ENCODE measurements around the gene CRADD.

The CRADD gene

GRCh38 chr12:93894391-93895088 is 217.4 kb downstream of the CRADD start:
- no peaks in the 10 kb centered on the region for H3K9me3 ChIP-seq (ENCODE audit: control insufficient read depth, insufficient read depth, low read depth, low read length)
- H3K27me3 ChIP-seq (ENCODE audit: control insufficient read depth, insufficient read depth, low read length): no peaks in the 10 kb centered on the region
- no peak overlapping the region for H3K9ac ChIP-seq (ENCODE audit: low read length)
- H3K4me3 ChIP-seq (ENCODE audit: low read depth, low read length): no peak overlapping the region
- peaks cover 16% of the 10 kb centered on the region for H3K4me1 ChIP-seq (ENCODE audit: control insufficient read depth, insufficient read depth, low read length)
- no peak overlapping the region for H3K27ac ChIP-seq (ENCODE audit: low read depth, low read length)
- H3K36me3 ChIP-seq (ENCODE audit: control insufficient read depth, insufficient read depth, low read length): no peaks in the 10 kb centered on the region

- H3K4me3 ChIP-seq (ENCODE audit: low read depth, low read length): no peak overlapping the region
- H3K27ac ChIP-seq (ENCODE audit: low read depth, low read length): no peak overlapping the region
- peaks cover 16% of the 10 kb centered on the region for H3K4me1 ChIP-seq (ENCODE audit: control insufficient read depth, insufficient read depth, low read length)
- H3K27me3 ChIP-seq (ENCODE audit: control insufficient read depth, insufficient read depth, low read length): no peaks in the 10 kb centered on the region
- H3K9me3 ChIP-seq (ENCODE audit: control insufficient read depth, insufficient read depth, low read depth, low read length): no peaks in the 10 kb centered on the region
- no peaks in the 10 kb centered on the region for H3K36me3 ChIP-seq (ENCODE audit: control insufficient read depth, insufficient read depth, low read length)
- H3K9ac ChIP-seq (ENCODE audit: low read length): no peak overlapping the region
Observed at GRCh38 chr12:93895089-93895445, 217.9 kb downstream of the CRADD start.

GRCh38 chr12:93896427-93896826 is 219.3 kb downstream of the CRADD start:
- peaks cover 16% of the 10 kb centered on the region for H3K4me1 ChIP-seq (ENCODE audit: control insufficient read depth, insufficient read depth, low read length)
- no peak overlapping the region for H3K4me3 ChIP-seq (ENCODE audit: low read depth, low read length)
- no peak overlapping the region for H3K9ac ChIP-seq (ENCODE audit: low read length)
- H3K27ac ChIP-seq (ENCODE audit: low read depth, low read length): no peak overlapping the region
- H3K9me3 ChIP-seq (ENCODE audit: control insufficient read depth, insufficient read depth, low read depth, low read length): no peaks in the 10 kb centered on the region
- H3K36me3 ChIP-seq (ENCODE audit: control insufficient read depth, insufficient read depth, low read length): no peaks in the 10 kb centered on the region
- no peaks in the 10 kb centered on the region for H3K27me3 ChIP-seq (ENCODE audit: control insufficient read depth, insufficient read depth, low read length)

GRCh38 chr12:93896952-93897351 is 219.8 kb downstream of the CRADD start:
- Histone ChIP-seq H3K9ac (ENCODE audit: low read length) (no peak overlapping the region), H3K4me1 (ENCODE audit: control insufficient read depth, insufficient read depth, low read length) (peaks cover 16% of the 10 kb centered on the region), H3K36me3 (ENCODE audit: control insufficient read depth, insufficient read depth, low read length) (no peaks in the 10 kb centered on the region), H3K4me3 (ENCODE audit: low read depth, low read length) (no peak overlapping the region), H3K27ac (ENCODE audit: low read depth, low read length) (no peak overlapping the region), H3K9me3 (ENCODE audit: control insufficient read depth, insufficient read depth, low read depth, low read length) (peaks cover under 1% of the 10 kb centered on the region; the same call in 1 of the 2 replicates), H3K27me3 (ENCODE audit: control insufficient read depth, insufficient read depth, low read length) (no peaks in the 10 kb centered on the region)

- no peaks in the 10 kb centered on the region for H3K36me3 ChIP-seq (ENCODE audit: control insufficient read depth, insufficient read depth, low read length)
- no peak overlapping the region for H3K4me3 ChIP-seq (ENCODE audit: low read depth, low read length)
- H3K9ac ChIP-seq (ENCODE audit: low read length): no peak overlapping the region
- H3K9me3 ChIP-seq (ENCODE audit: control insufficient read depth, insufficient read depth, low read depth, low read length): peaks cover 8% of the 10 kb centered on the region; the same call in 1 of the 2 replicates
- H3K4me1 ChIP-seq (ENCODE audit: control insufficient read depth, insufficient read depth, low read length): 0 out of 2 replicates have a peak, but pooled peaks cover 1% of the 10 kb centered on the region
- H3K27ac ChIP-seq (ENCODE audit: low read depth, low read length): no peak overlapping the region
- H3K27me3 ChIP-seq (ENCODE audit: control insufficient read depth, insufficient read depth, low read length): no peaks in the 10 kb centered on the region
Observed at GRCh38 chr12:93901739-93902138, 224.6 kb downstream of the CRADD start.

- Histone ChIP-seq H3K4me1 (ENCODE audit: control insufficient read depth, insufficient read depth, low read length) (no peaks in the 10 kb centered on the region), H3K4me3 (ENCODE audit: low read depth, low read length) (no peak overlapping the region), H3K36me3 (ENCODE audit: control insufficient read depth, insufficient read depth, low read length) (no peaks in the 10 kb centered on the region), H3K27ac (ENCODE audit: low read depth, low read length) (no peak overlapping the region), H3K9ac (ENCODE audit: low read length) (no peak overlapping the region), H3K27me3 (ENCODE audit: control insufficient read depth, insufficient read depth, low read length) (no peaks in the 10 kb centered on the region), H3K9me3 (ENCODE audit: control insufficient read depth, insufficient read depth, low read depth, low read length) (peaks cover 8% of the 10 kb centered on the region; the same call in 1 of the 2 replicates)
Observed at GRCh38 chr12:93902192-93902591, 225.0 kb downstream of the CRADD start.

- peaks cover 8% of the 10 kb centered on the region; the same call in 1 of the 2 replicates for H3K9me3 ChIP-seq (ENCODE audit: control insufficient read depth, insufficient read depth, low read depth, low read length)
- no peak overlapping the region for H3K9ac ChIP-seq (ENCODE audit: low read length)
- no peak overlapping the region for H3K27ac ChIP-seq (ENCODE audit: low read depth, low read length)
- H3K27me3 ChIP-seq (ENCODE audit: control insufficient read depth, insufficient read depth, low read length): no peaks in the 10 kb centered on the region
- no peaks in the 10 kb centered on the region for H3K4me1 ChIP-seq (ENCODE audit: control insufficient read depth, insufficient read depth, low read length)
- no peak overlapping the region for H3K4me3 ChIP-seq (ENCODE audit: low read depth, low read length)
- no peaks in the 10 kb centered on the region for H3K36me3 ChIP-seq (ENCODE audit: control insufficient read depth, insufficient read depth, low read length)
Observed at GRCh38 chr12:93902736-93903562, 225.8 kb downstream of the CRADD start.

- Histone ChIP-seq H3K4me3 (ENCODE audit: low read depth, low read length) (no peak overlapping the region), H3K27me3 (ENCODE audit: control insufficient read depth, insufficient read depth, low read length) (no peaks in the 10 kb centered on the region), H3K27ac (ENCODE audit: low read depth, low read length) (no peak overlapping the region), H3K9ac (ENCODE audit: low read length) (no peak overlapping the region), H3K4me1 (ENCODE audit: control insufficient read depth, insufficient read depth, low read length) (no peaks in the 10 kb centered on the region), H3K9me3 (ENCODE audit: control insufficient read depth, insufficient read depth, low read depth, low read length) (peaks cover 8% of the 10 kb centered on the region; the same call in 1 of the 2 replicates), H3K36me3 (ENCODE audit: control insufficient read depth, insufficient read depth, low read length) (no peaks in the 10 kb centered on the region)
Observed at GRCh38 chr12:93904124-93904523, 226.9 kb downstream of the CRADD start.

GRCh38 chr12:93908264-93908663 is 231.1 kb downstream of the CRADD start:
- H3K4me3 ChIP-seq (ENCODE audit: low read depth, low read length): no peak overlapping the region
- H3K36me3 ChIP-seq (ENCODE audit: control insufficient read depth, insufficient read depth, low read length): no peaks in the 10 kb centered on the region
- H3K9ac ChIP-seq (ENCODE audit: low read length): no peak overlapping the region
- H3K27me3 ChIP-seq (ENCODE audit: control insufficient read depth, insufficient read depth, low read length): no peaks in the 10 kb centered on the region
- H3K27ac ChIP-seq (ENCODE audit: low read depth, low read length): no peak overlapping the region
- H3K4me1 ChIP-seq (ENCODE audit: control insufficient read depth, insufficient read depth, low read length): no peaks in the 10 kb centered on the region
- H3K9me3 ChIP-seq (ENCODE audit: control insufficient read depth, insufficient read depth, low read depth, low read length): no peaks in the 10 kb centered on the region

GRCh38 chr12:93908846-93909567 is 231.8 kb downstream of the CRADD start:
- H3K27ac ChIP-seq (ENCODE audit: low read depth, low read length): no peak overlapping the region
- H3K4me3 ChIP-seq (ENCODE audit: low read depth, low read length): no peak overlapping the region
- H3K4me1 ChIP-seq (ENCODE audit: control insufficient read depth, insufficient read depth, low read length): no peaks in the 10 kb centered on the region
- H3K9ac ChIP-seq (ENCODE audit: low read length): no peak overlapping the region
- H3K27me3 ChIP-seq (ENCODE audit: control insufficient read depth, insufficient read depth, low read length): no peaks in the 10 kb centered on the region
- H3K36me3 ChIP-seq (ENCODE audit: control insufficient read depth, insufficient read depth, low read length): no peaks in the 10 kb centered on the region
- H3K9me3 ChIP-seq (ENCODE audit: control insufficient read depth, insufficient read depth, low read depth, low read length): no peaks in the 10 kb centered on the region

GRCh38 chr12:93911396-93911795 is 234.2 kb downstream of the CRADD start:
- Histone ChIP-seq H3K4me3 (ENCODE audit: low read depth, low read length) (no peak overlapping the region), H3K9ac (ENCODE audit: low read length) (no peak overlapping the region), H3K27me3 (ENCODE audit: control insufficient read depth, insufficient read depth, low read length) (no peaks in the 10 kb centered on the region), H3K27ac (ENCODE audit: low read depth, low read length) (no peak overlapping the region), H3K4me1 (ENCODE audit: control insufficient read depth, insufficient read depth, low read length) (no peaks in the 10 kb centered on the region), H3K9me3 (ENCODE audit: control insufficient read depth, insufficient read depth, low read depth, low read length) (no peaks in the 10 kb centered on the region), H3K36me3 (ENCODE audit: control insufficient read depth, insufficient read depth, low read length) (no peaks in the 10 kb centered on the region)
